HPDE6-E6E7 (cell line): ENCODE measurements around the gene PPP3CB.
A peak's percentile ranks its signal among the peaks of the same experiment; 100 is the strongest.
"Not testable (repeated sequence)": the region's sequence is repeated elsewhere in the genome, so short reads cannot be mapped to it uniquely, and the experiment has no call there.

Experiments used
- DNase-seq: peaks from one replicate; pipeline ENCODE4 v3.0.0; 2011; ENCODE audit warnings: missing footprints; ENCODE audit errors: extremely low spot score

The PPP3CB gene

DNA sequence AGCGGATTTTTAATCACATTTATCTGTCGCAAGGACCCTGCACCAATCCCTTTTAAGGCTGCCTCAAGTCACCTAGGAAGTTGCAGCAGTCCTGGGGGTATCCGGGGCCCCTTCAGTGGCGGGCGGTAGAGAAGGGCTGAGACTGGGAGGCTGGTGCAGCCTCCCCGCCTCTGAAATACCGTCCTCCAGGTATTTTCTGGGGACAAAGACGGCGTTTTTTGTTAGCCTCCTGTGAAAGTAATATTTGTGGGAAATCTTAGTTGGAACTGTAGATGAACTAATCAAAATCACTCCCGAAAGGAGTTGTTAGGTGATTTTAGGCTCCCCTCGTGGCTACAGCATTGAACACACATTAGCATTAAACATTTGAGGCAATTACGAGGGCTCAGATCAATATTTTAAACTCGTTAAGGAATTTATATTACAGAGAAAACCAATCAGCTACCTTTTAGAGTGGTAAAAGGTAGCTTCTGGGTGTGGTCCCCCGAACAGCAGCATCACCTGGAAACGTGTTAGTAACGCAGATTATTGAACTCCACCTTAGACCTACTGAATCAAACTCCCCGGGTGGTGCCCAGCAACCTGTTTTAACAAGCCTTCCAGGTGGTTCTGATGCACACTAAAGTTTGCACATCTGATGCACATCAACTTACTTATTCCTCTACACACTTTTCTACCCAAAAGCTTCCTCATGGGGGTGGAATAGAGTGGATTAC, 81.4 kb downstream of the PPP3CB start:
- DNase-seq: no peak

DNA sequence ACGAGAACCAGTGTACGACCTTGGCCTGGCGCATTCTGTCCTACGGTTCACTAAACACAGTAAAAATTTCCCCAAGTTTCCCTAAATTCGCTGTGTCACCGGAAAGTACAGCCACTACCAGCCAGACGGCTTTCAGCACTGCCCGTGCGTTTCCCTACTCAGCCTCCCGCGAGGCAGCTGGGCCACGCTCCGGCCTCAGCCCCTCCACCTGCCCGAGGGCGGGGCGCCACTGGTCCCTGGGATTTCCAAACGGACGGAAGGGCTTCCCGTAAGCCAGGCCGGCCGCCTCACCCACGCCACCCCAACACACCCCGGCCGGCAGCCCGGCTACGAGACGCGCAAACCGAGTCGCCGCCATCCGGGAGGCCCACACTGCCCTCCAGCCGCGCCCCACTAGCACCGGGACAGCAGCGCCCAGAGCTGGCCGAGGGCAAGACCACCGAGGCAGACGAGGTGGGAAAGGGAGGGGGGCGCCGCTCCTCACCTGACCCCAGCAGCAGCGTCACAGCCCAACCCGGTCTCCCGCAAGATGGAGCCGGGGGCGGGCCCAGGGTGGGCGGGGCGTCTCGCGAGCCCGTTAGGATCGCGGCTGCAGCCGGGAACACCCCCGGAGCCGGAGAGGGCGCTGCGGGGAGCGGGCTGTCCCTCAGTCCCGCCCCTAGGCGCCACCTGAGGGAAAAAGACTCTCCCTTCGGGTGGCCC, 82.1 kb downstream of the PPP3CB start, which contains the start of gene ANXA7:
TSS of gene ANXA7 (minus strand) at position 531 of the 702 bp plus-strand sequence. CDS start 13,202 bp downstream, outside the sequence.
- peak; percentile 97 for DNase-seq

DNA sequence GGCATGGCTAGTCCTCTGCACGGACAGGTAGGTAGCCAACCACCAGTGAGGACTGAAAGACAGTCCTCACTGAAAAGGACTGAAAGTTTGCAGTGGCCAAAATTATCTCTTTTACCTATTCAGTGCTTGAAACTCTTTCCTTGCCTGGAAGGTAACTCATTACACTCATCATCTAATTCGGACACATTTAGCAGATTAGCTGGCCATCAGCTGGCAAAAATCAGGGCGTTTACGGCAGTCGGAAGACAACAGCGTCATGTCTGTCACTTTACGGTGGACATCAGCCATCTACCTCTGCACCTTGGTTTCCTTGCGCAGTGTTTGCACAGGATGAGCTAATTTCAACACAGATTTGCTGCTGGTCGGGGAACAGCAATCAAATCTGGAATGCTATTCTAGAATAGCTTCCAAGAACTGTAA, 82.7 kb downstream of the PPP3CB start:
- no peak for DNase-seq

DNA sequence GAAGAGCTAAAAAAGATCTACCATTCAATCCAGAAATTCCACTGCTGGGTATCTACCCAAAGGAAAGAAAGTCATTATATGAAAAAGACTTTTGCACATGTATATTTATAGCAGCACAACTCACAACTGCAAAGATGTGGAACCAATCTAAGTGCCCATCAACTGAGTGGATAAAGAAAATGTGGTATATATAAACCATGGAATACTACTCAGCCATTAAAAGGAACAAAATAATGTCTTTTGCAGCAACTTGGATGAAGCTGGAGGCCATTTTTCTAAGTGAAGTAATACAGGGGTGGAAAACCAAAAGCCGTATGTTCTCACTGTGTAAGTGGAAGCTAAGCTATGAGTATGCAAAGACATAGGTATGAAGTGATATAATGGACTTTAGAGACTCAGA, 84.9 kb downstream of the PPP3CB start:
- DNase-seq: no peak

DNA sequence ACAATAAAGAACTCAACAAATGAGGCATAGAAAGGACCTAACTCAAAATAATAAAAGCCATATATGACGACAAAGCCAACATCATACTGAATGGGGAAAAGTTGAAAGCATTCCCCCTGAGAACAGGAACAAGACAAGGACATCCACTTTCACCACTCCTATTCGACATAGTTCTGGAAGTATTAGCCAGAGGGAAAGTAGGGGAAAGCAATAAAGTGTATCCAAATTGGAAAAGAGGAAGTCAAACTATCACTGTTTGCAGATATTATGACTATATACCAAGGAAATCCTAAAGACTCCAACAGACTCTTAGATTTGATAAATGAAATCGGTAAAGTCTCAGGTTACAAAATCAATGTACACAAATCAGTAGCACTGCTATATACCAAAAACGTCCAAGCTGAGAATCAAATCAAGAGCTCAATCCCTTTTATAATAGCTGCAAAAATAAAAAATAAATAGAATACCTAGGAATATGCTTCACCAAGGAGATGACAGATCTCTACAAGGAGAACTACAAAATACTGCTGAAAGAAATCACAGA, 86.8 kb downstream of the PPP3CB start:
- DNase-seq: no peak

DNA sequence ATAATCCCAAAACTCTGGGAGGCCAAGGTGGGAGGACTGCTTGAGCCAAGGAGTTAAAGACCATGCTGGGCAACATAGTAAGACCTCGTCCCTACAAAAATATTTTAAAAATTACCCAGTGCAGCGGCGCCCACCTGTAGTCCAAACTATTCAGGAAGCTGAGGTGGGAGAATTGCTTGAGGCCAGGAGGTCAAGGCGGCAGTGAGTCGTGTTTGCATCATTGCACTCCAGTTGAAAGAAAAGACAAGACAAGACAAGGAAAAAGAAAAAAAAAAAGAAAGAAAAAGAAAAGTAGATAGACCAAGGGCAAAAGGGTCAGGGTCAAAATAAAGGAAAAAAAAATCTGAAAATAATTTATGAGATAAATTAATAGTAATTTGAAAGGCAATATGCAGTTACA, 87.8 kb downstream of the PPP3CB start:
- no peak for DNase-seq

DNA sequence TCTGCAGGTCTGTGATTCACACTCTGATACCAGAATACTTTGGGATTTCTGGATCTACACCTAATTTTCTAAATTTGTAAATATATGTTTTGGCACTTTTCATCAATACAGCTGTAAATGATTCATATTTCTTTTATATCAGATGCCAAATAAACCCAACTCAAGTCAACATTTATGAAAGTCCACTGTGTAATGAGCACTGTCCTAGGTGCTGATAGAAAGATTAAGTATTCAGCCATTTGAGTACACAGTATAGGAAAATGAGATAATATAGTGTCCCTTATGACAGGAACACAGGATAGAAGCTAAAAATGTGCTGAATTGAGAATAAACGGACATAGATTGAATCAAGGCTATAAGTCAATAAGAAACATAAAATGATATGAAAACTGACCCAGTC, 88.3 kb downstream of the PPP3CB start:
- DNase-seq: no peak

DNA sequence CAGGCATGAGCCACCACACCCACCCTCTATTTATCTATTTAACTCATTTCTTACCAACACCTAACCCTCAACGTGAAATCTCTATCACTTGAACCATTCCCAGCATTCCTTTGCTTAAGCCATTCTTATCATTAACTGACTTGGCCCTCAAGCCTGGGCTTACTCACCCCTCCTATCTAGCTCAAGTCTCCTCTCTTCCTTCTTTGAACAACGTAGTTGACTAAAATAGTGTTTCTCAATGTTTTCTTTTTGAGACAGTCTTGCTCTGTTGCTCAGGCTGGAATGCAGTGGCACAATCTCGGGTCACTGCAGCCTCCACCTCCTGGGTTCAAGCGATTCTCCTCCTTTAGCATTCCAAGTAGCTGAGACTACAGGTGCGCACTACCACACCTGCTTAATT, 89.0 kb downstream of the PPP3CB start:
- DNase-seq: no peak

DNA sequence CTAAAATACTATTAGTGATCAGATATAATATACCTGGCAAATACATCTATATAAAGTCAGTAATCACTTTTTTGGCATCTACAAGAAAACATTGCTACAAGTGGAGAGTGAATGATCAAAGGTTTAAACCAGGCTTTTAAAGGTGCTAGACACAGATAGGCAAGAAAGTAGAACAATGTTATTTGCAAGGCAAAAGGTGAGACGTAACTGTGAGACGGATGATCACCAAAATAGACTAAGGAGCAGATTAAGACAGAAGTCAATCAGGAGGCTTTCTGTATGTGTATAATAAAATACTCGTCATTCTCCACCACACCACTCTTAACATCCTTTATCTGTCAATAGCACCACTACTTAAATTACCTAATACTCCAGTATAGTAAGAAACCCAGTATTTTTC, 90.3 kb downstream of the PPP3CB start:
- no peak for DNase-seq

DNA sequence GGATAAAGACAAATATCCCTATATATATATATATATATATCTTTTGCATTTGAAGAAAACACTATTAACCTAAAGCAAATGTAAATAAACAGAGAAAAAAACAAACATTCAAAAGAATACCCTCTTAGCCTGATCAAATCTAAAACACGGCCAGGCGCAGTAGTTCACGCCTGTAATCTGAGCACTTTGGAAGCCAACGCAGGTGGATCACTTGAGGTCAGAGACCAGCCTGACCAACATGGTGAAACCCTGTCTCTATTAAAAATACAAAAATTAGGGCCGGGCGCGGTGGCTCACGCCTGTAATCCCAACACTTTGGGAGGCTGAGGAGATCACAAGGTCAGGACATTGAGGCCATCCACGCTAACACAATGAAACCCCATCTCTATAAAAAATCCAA, 91.1 kb downstream of the PPP3CB start:
- DNase-seq: no peak

DNA sequence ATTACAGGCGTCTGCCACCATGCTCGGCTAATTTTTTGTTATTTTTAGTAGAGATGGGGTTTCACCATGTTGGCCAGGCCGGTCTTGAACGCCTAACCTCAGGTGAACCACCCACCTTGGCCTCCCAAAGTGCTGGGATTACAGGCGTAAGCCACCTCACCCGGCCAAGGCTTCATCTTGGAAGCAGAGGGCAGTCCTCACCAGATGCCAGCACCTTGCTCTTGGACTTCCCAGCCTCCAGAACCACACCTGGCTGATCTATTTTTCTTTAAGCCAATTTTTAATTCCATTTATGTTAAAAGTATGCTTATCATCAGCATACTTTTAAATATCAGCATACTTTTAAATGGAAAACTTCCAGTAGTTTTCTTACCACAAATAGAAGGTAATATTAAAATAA, 94.2 kb downstream of the PPP3CB start:
- no peak for DNase-seq

DNA sequence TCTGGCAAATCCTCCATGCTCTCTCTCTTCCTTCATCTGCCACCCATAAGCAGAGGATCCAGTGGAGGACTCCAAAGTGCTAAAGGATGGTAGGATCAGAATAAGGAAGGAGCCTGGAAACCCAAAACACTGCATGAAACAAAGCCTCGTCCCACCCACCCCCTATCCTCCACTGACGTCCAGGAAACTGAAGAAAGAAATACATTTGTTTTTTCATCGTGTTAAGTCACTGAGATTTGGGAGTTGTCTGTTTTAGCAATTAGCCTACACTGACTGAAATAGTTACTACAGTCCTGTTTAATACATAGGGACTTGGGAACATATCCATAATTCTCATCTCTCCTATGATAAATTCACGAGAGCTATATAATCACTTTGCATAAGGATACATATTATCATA, 96.8 kb downstream of the PPP3CB start:
- DNase-seq: no peak

DNA sequence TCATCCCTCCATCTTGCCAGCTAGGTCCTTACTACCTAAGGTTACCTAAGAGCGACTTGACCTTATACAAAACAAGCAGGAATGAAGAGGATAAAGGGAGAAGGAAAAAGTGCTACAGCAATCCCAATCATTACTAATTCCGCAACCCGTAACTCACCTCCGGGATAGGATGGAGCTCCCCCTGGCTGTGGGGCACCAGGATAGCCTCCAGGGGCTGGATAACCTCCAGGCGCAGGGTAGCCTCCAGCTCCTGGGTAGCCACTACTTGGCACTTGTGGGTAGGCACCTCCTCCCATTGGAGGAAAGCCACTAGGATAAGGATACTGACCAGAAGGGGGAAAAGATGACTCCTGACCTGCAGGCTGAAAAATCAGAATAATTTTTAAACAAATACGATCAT, 97.8 kb downstream of the PPP3CB start:
- DNase-seq: no peak

DNA sequence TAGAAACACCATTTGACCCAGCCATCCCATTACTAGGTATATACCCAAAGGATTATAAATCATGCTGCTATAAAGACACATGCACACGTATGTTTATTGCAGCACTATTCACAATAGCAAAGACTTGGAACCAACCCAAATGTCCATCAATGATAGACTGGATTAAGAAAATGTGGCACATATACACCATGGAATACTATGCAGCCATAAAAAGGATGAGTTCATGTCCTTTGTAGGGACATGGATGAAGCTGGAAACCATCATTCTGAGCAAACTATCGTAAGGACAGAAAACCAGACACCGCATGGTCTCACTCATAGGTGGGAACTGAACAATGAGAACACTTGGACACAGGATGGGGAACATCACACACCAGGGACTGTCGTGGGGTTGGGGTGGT, 101.5 kb downstream of the PPP3CB start:
- not testable (repeated sequence) for DNase-seq

DNA sequence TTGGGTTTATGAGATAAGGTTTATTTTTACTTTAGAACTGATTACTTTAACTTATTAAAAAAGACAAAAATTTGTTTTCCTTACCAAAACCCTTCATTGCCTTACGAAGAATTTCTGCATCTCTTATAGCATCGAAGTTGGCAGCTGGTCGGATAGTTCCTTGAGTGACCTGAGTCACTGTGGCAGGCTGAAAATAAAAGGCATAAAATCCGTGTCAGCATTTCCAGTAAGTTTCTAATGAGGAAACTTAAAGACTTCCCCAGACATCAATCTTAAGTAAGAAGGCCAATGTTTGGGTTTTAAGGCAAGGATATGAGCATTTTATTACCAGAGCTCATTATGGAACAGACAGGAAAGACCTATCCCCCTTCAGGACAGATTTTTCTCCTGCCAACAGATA, 107.6 kb downstream of the PPP3CB start:
- no peak for DNase-seq

DNA sequence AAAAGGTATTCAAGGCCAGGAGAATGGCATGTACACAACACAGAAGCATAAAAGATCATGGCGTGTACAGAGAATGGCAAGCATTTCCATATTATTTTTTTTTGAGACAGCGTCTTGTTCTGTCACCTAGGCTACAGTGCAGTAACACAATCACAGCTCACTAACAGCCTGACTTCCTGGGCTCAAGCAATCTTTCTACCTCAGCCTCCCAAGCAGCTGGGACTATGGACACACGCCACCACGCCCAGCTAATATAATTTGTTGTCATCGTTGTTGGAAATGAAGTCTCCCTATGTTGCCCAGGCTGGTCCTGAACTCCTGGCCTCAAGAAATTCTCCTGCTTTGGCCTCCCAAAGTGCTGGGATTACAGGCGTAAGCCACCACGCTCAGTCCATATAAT, 109.2 kb downstream of the PPP3CB start:
- no peak for DNase-seq
